NOMO-1 treated with DMSO at 0.1 percent for 48 hours (cell line): ENCODE data around the gene AEBP1.

Experiments used
- DNase-seq: peaks from one replicate; lab custom pipeline; 2025; ENCODE audit not compliant: unreplicated experiment; lab: John Stamatoyannopoulos, UW

Gene AEBP1

GRCh38 chr7:44104860-44105771 lies 971 bp downstream of the AEBP1 start:
- no peak for DNase-seq

- DNase-seq: no peak
These were observed 1.7 kb downstream of the AEBP1 start for GRCh38 chr7:44105832-44106231.

- DNase-seq: no peak
These were observed 2.3 kb downstream of the AEBP1 start for GRCh38 chr7:44106311-44107065.

GRCh38 chr7:44107116-44107960 lies 3.2 kb downstream of the AEBP1 start:
- no peak for DNase-seq

GRCh38 chr7:44107961-44108767 lies 4.0 kb downstream of the AEBP1 start:
- no peak for DNase-seq

- DNase-seq: no peak
These were observed 4.9 kb downstream of the AEBP1 start for GRCh38 chr7:44108768-44109750.

- DNase-seq: no peak
These were observed 5.8 kb downstream of the AEBP1 start for GRCh38 chr7:44109991-44110390.

GRCh38 chr7:44110719-44111635 lies 6.8 kb downstream of the AEBP1 start:
- no peak for DNase-seq

- no peak for DNase-seq
These were observed 7.6 kb downstream of the AEBP1 start for GRCh38 chr7:44111761-44112160.

GRCh38 chr7:44112231-44112996 lies 8.3 kb downstream of the AEBP1 start:
- DNase-seq: no peak

- no peak for DNase-seq
These were observed 9.0 kb downstream of the AEBP1 start for GRCh38 chr7:44112997-44113763.

GRCh38 chr7:44113764-44114354 lies 9.7 kb downstream of the AEBP1 start:
- DNase-seq: no peak

- no peak for DNase-seq
These were observed 10.6 kb downstream of the AEBP1 start for GRCh38 chr7:44114586-44115310.

- DNase-seq: no peak
These were observed 12.1 kb downstream of the AEBP1 start for GRCh38 chr7:44116087-44116788.
